DMS153 treated with DMSO at 0.1 percent for 48 hours (cell line): ENCODE results near the gene PKHD1.
A peak's percentile ranks its signal among the peaks of the same experiment; 100 is the strongest.

Source experiments
- DNase-seq: peaks from one replicate; lab custom pipeline; 2025; ENCODE audit not compliant: unreplicated experiment; lab: John Stamatoyannopoulos, UW

The PKHD1 gene

DNA sequence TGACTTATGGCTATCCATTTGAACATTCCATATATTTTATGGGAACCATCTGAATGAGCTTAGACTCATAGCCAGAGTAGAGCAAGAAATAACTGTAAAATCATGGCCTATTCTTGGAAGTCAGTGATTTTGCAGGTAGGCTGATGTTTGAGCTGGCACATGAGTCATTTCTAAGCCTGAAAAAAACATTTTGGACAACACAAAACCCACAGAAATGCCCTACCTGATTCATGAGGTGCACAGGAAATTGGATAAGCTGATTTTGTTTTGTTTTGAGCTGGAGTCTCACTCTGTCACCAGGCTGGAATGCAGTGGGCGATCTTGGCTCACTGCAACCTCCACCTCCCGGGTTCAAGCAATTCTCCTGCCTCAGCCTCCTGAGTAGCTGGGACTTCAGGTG lies 443.0 kb downstream of the PKHD1 start:
- no peak for DNase-seq

DNA sequence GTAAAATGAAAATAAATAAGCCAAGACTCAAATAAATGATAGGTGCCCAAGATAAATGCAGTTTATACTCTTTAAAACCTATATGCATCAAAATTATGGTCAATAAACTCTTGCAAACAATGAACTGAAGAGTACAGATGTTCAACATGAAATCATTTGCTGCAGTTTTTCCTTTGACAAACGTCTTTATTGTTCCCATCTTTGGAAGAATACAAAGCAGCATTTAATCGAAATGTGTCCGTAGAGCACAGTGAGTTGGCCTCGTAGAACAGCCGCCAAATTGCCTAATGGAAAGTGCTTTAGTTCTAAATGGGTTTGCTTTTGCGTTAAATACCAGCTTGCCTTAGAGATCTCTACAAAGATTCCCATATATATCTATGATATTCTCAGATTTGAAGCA lies 447.4 kb downstream of the PKHD1 start:
- no peak for DNase-seq

DNA sequence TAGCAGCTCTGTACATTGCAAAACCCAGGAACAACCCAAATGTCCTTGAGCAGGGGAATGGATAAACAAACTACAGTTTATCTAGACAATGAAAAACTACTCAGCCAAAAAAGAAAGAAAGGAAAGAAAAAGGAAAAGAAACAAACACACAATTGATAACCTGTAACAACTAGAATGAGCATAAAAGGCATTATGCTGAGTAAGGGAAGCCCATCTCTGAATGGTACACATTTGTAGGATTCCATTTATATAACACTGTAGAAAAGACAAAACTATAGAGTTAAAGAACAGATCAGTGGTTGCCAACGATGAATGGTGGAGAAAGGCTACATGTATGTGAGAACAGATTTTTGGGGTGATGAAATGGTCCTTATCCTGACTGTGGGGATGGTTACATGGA lies 454.0 kb downstream of the PKHD1 start:
- no peak for DNase-seq

DNA sequence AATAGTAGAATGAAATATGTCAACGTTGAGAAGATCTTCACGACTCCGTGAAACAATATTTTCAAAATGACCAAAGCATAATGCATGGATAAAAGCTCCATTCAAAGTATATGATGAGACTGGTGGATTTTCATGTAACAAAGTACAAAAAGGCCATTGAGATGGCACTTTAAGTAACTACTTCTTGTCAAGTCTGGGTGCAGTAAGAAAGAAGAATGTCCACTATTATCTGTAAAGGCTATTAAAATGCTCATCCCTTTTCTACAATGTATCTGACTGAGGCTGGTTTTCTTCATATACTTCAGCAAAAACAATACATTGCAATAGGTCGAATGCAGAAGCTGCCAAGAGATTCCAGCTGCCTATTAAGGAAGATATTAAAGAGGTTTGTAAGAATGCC lies 457.4 kb downstream of the PKHD1 start:
- DNase-seq, result no peak

DNA sequence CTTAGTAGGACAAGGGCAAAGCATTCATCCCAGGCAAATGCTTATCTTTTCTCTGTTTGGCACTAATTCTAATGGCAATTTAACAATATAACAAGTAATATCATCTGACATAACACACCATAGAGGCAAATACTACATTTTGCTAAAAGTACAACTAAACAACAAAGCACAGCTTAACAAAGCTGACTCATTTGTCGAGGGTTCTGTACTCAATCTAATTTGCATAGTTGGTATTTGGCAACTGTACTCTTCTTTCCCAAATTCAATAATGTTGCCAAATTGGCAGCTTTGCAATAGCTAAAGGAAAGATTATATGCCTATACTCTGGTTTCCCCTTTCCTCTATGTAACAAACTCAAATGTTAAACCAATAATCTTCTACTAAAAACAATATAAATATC lies 461.0 kb downstream of the PKHD1 start:
- DNase-seq, result no peak

DNA sequence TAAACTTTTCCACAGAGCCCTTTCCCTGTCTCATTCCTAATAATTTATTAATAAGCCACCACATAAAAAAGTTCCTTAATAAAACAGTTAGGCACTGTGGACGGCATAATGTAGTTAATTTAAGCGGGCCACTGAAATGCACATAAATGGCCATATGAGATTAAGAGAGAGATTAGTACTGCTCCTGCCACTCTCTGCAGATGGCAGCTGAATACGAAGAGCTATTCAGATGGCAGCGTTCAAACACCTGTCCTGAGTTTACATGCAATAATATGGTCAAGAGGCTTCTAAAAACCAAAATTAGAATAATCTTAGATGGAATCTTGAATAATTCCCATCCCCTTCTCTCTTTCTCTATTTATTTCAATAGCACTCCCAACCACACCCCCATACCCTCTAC lies 461.8 kb downstream of the PKHD1 start:
- DNase-seq, result no peak

DNA sequence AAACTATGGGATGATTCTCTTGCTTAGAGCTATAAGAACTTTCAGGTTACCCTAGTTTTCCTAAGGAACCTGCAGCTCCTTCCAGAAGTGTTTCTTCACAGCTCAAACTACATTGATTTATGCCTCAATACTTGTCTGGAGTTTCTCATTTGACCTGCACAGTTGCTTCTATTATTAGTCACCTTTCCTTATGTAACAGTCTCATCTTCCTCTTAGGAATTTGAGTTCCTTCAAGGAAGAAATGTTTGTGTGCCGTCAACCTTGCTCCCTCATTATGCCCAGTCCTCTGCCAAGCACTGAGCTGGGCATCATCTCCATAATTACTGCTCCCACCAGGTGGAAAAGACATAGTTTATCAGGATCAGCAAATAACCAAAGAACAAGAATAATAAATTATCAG lies 466.4 kb downstream of the PKHD1 start:
- no peak for DNase-seq

DNA sequence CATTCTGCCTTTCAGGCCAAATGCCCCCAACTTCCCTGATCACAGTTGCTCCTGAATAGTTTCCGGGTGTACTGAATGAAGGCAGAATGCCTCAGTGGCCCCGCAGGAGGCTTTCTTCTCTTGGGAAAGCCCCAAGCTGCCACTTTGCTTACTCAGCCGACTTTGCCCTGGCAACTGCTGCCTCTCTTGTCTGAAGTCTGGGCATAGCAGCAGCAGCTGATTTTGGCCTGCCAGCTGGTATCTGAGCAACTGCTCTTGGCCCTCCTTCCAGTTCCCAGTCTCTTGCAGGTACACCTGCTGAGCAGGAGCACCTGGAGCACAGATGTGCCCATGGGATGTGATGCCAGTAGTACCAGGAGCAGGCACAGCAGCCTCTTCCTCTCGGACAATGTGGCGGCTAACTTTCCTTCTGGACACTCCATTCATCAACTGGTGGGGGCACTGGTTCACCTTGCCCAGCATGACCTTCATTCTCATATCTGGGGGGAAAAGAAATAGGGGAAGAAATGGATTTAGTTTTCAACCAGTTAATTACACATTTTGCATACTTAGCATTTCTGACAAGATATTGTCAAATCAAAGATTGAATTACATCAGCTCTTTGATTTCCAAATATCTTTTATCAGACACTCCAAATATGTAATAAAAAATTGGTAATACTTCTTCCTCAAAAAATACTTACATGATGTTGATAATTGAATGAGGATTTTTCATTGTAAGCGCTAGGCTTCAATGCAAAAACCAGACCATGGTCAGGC lies 468.2 kb downstream of the PKHD1 start:
- no peak for DNase-seq

DNA sequence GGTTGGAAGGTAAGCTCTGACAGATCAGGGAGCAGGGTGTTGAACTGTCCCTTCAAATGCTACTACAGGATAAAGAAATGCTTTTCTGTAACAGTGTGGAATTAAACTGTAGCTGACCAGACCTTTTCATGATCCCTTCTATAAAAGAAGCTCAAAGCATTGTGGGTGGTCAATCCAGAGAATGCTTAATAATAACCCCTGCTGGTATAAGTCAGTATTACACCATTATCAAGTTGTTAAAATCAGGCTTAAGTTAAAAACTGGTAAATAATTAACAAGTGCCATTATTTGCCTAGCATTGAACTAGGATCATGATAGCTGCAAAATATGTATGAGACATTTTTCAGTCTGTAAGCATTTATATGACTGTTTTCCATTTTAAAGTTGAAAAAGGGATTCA lies 468.9 kb downstream of the PKHD1 start:
- no peak for DNase-seq

DNA sequence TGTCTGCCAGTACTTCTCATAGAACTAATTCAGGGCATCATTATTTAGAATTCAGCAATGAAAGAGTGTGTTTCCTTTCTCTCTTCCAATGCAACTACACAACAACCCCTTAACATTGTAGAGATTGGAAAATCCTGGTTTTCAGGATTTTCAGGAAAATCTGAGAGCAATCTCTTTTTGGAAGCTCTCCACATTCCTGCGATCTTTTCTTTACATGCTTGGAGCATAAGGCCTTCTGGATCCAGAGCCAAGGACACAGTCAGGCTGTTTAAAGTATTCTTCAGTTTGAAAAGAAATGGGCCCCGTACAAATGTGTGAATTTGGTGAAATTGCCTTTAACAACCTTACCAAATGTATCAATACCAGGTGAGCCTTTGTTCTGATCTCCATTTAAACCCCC lies 469.7 kb downstream of the PKHD1 start:
- DNase-seq, result no peak

DNA sequence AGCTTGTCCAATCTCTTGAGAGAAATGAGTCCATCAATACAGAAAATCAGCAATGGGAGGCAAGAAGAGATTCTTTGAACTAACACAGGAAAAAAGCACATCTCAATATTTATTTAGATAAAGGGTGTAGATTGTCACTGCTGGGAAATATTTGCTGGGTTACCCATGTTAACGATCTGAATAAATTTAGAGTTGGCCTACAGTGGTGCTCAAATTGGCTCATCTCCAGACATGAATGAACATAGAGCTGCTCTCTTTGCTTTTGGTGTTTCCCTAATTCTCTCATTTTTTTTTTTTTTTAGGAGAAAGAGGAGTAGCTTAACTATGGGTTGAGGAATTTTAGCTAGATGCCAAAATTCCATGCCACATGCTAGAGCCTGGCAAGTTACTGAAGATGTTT lies 471.2 kb downstream of the PKHD1 start:
- DNase-seq, result no peak

DNA sequence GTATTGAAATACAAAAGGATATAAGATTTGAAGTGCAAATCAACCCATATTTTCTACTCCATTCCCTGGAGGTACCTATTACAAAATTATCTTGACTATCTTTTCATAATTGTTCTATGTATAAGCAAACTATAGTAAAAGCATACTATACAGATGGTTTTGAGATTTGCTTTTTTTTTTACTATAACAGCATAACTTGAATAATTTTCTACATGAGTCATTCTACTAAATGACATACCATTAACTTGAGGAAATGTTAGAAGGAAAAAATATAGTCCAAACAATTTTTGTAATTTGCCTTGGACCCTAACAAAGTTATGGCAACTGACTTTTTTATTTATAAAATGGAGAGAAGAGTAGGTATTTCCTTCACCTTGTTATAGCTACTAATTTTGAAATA lies 472.7 kb downstream of the PKHD1 start:
- no peak for DNase-seq

DNA sequence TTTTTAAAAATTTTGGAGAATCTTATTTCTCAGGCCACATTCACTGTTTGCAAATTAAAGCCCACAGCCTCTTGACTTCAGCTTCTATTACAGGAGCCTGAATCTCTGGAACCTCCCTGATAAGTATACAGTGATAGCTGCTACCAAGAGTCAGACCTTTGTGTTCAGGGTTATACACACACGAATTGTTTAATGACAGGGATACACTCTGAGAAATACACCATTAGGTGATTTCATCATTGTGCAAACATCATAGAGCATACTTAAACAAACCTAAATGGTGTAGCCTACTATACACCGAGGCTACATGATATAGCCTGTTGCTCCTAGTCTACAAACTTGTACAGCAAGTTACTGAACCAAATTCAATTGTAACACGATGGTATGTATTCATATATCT lies 473.9 kb downstream of the PKHD1 start:
- peak; percentile 94 for DNase-seq

DNA sequence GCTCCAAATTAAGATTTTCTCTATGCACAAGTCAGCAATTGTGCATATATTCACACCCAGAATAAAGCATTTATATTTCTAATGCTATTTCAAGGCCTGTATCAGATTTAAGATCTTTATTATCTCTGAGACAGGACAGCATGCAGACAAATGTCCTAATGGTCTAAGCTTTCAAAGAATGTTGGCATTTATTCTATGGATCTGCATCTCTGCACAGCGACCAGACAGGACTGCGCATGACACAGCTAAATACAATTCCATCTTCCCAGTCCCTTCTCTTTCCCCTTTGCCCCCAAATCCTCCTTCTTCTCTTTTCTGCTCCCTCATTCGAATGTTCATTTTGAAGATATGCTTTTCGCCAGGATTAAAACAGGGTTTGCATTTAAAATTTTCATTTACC lies 478.5 kb downstream of the PKHD1 start:
- DNase-seq, result no peak

DNA sequence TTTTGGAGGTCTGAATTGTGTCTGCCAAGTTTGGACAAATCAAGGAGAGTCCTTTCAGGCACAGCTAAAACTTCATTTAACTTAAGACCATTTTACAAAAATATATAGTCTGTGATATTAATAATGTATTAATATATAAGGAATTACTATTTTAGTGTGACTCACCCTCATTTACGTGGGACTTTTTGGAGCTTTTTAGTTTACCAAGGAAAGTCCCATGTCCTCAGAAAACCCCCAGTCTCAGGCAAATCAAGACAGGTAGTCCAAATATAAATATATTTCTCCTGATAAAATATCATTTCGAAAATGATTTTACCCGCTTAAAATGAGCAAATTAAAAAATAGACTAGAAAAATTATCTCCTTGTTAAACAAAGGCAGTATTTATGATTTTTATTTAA lies 479.0 kb downstream of the PKHD1 start:
- no peak for DNase-seq

DNA sequence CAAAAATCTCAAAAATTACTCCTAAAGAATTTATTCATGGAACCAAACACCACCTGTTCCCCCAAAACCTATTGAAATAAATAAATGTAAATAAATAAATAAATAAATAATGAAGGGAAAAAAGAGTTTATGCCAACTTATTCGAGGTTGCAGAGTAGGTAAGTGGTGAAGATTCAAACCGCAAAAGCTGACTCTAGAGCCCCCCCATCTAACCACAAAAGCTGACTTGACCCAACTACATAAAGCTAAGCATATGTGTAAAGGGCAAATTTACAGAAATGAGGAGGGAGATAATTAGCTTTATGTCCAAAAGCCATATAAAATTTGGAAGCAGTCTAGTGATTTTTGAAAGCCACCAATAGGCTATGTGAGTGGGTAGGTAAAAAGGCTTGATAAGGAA lies 486.9 kb downstream of the PKHD1 start:
- no peak for DNase-seq

DNA sequence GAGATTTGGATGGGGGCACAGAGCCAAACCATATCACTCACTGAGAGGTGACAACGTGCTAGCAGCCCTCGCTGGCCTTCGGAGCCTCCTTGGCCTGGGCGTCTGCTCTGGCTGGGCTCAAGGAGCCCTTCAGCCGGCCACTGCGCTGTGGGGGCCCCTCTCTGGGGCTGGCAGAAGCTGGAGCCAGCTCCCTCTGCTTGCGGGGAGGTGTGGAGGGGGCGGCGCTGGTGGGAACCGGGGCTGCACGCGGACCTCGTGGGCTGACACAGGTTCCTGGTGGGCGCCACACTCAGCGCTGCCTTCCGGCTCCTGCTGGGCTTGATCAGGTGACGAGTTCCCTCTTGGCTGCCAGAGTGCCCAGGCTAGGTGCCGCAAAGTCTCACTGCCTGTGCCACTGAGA lies 489.2 kb downstream of the PKHD1 start:
- DNase-seq, result no peak

DNA sequence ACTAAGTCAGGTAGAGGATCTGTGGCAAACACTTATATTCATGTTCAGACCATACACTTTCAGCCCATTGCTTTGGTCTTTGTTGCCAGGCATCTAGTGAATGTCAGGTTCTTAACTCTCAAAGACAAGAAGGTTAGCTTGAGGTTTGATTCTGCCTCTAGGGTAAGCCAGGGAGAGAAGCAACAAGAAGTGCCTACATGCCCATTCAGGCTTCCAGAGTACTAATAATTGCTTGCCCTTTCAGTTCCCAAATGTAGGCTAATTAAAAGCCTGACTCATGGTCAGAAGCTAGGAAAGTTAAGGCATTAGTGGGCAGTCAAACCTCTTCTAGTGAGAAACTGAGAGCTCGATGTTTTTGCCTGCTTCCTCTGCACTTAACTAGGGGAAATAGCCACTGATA lies 492.4 kb downstream of the PKHD1 start:
- DNase-seq, result no peak

DNA sequence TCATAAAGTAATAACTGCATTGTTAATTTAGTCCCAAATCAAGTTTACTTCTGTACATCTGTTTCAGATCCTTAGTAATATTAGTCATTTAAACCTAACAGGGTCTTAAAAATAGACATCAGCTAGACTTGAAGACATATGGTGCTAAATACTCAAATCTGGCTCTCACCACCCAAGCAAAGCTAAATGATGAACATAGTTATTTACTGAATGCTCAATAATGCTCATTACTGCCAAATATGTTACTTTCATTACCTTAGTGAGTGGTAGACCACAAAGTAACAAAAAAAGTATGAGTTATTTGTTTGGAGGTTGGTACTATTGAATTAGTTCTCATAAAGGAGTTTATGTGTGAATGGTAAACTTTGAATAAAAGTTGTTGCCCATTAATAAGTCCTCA lies 502.1 kb downstream of the PKHD1 start:
- DNase-seq, result no peak

DNA sequence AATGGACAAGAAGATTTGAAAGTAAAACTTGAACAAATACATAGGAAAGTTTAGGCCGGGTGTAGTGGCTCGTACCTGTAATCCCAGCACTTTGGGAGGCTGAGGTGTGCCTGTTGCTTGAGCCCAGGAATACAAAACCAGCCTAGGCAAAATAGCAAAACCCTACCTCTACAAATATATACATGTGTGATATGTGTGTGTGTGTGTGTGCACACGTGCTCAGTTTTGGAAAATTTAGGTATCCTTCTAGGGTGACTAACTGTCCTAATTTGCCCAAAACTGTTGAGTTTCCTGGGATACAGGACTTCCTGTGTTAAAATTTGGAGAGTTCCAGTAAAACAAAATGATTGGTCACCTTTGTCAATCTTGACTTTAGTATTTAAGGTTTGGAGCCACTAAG lies 503.2 kb downstream of the PKHD1 start:
- DNase-seq, result no peak

DNA sequence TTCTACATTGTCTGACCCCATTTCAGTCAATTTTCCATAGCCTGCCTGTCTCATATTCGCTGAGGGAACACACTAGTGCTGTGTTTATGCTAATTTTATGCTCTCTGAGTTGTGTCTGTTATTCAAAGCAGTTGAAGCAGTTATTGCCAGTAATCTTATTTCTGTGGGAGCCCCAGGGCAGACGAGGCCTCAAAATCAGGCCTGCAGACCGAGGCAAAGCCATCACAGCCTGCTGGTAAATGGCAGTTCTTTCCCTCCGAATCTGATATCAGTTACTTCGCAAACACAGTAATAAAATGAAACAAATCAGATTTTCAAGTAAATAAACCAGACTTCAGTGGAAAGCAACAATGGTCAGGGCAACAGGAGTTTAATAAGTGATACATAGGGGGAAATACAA lies 508.4 kb downstream of the PKHD1 start:
- DNase-seq, result no peak

DNA sequence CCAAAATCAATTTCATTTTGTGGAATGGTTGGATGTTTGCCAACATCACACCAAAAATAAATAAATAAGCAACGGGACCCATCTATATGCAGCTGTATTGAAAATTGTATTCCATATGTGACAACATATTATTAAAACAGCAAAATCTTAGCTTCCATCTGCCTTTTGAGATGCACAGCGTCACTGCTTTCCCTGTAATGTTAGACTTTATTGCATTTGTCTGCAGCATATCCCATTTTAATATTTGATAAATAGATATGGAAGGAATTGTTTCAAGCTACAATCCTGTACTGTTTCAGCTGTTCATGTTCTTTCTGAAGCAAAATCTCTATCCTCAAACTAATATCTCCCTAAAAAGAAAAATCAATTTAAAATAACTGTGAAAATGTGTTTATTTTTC lies 509.1 kb downstream of the PKHD1 start:
- DNase-seq, result no peak

DNA sequence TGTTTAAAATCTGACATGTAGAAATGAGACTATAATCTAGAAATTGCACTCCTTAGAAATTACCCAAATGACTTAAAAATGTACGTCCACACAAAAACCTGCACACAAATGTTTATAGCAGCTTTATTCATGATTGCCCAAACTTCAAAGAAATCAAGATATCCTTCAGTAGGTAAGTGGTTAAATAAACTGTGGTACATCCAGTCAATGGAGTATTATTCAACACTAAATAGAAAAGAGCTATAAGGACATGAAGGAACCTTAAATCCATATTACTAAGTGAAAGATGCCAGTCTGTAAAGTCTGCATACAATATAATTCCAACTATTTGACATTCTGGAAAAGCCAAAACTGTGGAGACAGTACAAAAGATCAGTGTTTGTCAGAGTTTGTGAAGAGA lies 513.4 kb downstream of the PKHD1 start:
- DNase-seq, result no peak

DNA sequence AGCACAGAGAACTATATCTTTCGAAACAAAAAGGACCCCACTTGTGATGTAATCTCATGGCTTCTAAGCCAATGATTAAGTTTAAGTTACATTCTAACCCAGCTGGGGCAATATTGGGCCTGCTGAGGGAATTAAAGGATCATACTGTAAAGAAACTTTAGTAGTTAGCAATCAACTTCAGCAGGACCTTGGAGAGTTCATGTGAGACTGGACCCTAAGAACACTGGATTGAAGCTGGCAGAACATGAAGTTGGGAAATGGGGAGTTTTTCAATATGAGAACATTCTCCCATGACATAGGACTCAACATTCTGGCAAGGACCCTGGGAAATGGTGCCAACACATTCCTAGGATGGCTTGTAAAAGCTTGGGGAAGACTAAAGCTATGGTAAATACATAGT lies 516.2 kb downstream of the PKHD1 start:
- no peak for DNase-seq
